ENCODE results near the gene AHDC1.
A peak's percentile ranks its signal among the peaks of the same experiment; 100 is the strongest.

Gene AHDC1

GRCh38 chr1:27638047-27638734 is 34.2 kb upstream of the AHDC1 start:
- H4K20me1 ChIP-seq (ENCODE audit: insufficient read depth, low read length) = no peaks in the 10 kb centered on the region
- H3K4me3 ChIP-seq (ENCODE audit: low read depth in 1 of 2, low read length in 2 of 2) = no peak overlapping the region
- DNase-seq = no peak
- TF ChIP-seq, protein P1, sequence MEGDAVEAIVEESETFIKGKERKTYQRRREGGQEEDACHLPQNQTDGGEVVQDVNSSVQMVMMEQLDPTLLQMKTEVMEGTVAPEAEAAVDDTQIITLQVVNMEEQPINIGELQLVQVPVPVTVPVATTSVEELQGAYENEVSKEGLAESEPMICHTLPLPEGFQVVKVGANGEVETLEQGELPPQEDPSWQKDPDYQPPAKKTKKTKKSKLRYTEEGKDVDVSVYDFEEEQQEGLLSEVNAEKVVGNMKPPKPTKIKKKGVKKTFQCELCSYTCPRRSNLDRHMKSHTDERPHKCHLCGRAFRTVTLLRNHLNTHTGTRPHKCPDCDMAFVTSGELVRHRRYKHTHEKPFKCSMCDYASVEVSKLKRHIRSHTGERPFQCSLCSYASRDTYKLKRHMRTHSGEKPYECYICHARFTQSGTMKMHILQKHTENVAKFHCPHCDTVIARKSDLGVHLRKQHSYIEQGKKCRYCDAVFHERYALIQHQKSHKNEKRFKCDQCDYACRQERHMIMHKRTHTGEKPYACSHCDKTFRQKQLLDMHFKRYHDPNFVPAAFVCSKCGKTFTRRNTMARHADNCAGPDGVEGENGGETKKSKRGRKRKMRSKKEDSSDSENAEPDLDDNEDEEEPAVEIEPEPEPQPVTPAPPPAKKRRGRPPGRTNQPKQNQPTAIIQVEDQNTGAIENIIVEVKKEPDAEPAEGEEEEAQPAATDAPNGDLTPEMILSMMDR (IDR thresholded peaks at IDR 0.05; ENCODE audit: borderline replicate concordance, extremely low read depth, low read length, poor library complexity, severe bottlenecking) = no peak
- TF ChIP-seq EZH2 (IDR thresholded peaks at IDR 0.05; ENCODE audit: borderline replicate concordance, low read depth, low read length, severe bottlenecking) = no peak
- H2AFZ ChIP-seq (ENCODE audit: low read depth, low read length) = no peak overlapping the region
- H3K4me1 ChIP-seq (ENCODE audit: insufficient read depth, low read length) = peaks cover 52% of the 10 kb centered on the region
- no peak for ATAC-seq (ENCODE audit: insufficient read depth, low read depth)
- H3K36me3 ChIP-seq (ENCODE audit: insufficient read depth, low read length) = no peaks in the 10 kb centered on the region
- H3K9me3 ChIP-seq (ENCODE audit: insufficient read depth, low read length, severe bottlenecking) = no peaks in the 10 kb centered on the region
- no peaks in the 10 kb centered on the region for H3K79me2 ChIP-seq (ENCODE audit: insufficient read depth, low read length)
- H3K27ac ChIP-seq (ENCODE audit: low read length) = peak overlapping the region; percentile 36
- H3K4me2 ChIP-seq (ENCODE audit: insufficient read depth, low read length) = no peak overlapping the region
- no peak overlapping the region for H3K9ac ChIP-seq (ENCODE audit: low read depth, low read length)
- H3K27me3 ChIP-seq (ENCODE audit: insufficient read depth, low read length, poor library complexity) = no peaks in the 10 kb centered on the region

GRCh38 chr1:27635396-27636142 is 31.6 kb upstream of the AHDC1 start:
- H3K27me3 ChIP-seq (ENCODE audit: insufficient read depth, low read length, poor library complexity) = no peaks in the 10 kb centered on the region
- ATAC-seq (ENCODE audit: insufficient read depth, low read depth) = no peak
- H2AFZ ChIP-seq (ENCODE audit: low read depth, low read length) = no peak overlapping the region
- no peak overlapping the region for H3K4me3 ChIP-seq (ENCODE audit: low read depth in 1 of 2, low read length in 2 of 2)
- no peaks in the 10 kb centered on the region for H3K36me3 ChIP-seq (ENCODE audit: insufficient read depth, low read length)
- H3K9ac ChIP-seq (ENCODE audit: low read depth, low read length) = peak overlapping the region; percentile 48; the same call in 1 of the 2 replicates
- H3K79me2 ChIP-seq (ENCODE audit: insufficient read depth, low read length) = no peaks in the 10 kb centered on the region
- no peak for DNase-seq
- no peak overlapping the region for H3K4me2 ChIP-seq (ENCODE audit: insufficient read depth, low read length)
- peak overlapping the region; percentile 91 for H3K27ac ChIP-seq (ENCODE audit: low read length)
- H4K20me1 ChIP-seq (ENCODE audit: insufficient read depth, low read length) = no peaks in the 10 kb centered on the region
- H3K9me3 ChIP-seq (ENCODE audit: insufficient read depth, low read length, severe bottlenecking) = no peaks in the 10 kb centered on the region
- TF ChIP-seq, protein P1 (IDR thresholded peaks at IDR 0.05; ENCODE audit: borderline replicate concordance, extremely low read depth, low read length, poor library complexity, severe bottlenecking) = no peak
- no peak for TF ChIP-seq EZH2 (IDR thresholded peaks at IDR 0.05; ENCODE audit: borderline replicate concordance, low read depth, low read length, severe bottlenecking)
- peaks cover 79% of the 10 kb centered on the region for H3K4me1 ChIP-seq (ENCODE audit: insufficient read depth, low read length)

GRCh38 chr1:27634985-27635367 is 31.0 kb upstream of the AHDC1 start, which contains the start of gene FGR:
Gene FGR, minus strand, starts transcription at chr1:27635185. Its CDS starts 11,269 bp downstream, at chr1:27623916.
- peak within 1 kb of the TSS; percentile 57 for H3K4me2 ChIP-seq (ENCODE audit: insufficient read depth, low read length)
- H3K9ac ChIP-seq (ENCODE audit: low read depth, low read length) = peak within 1 kb of the TSS; percentile 53
- H3K9me3 ChIP-seq (ENCODE audit: insufficient read depth, low read length, severe bottlenecking) = no peaks in the 10 kb centered on the region
- no peaks in the 10 kb centered on the region for H3K27me3 ChIP-seq (ENCODE audit: insufficient read depth, low read length, poor library complexity)
- H3K79me2 ChIP-seq (ENCODE audit: insufficient read depth, low read length) = no peaks in the 10 kb centered on the region
- DNase-seq (no peak), ATAC-seq (ENCODE audit: insufficient read depth, low read depth) (no peak)
- TF ChIP-seq, protein P1 (IDR thresholded peaks at IDR 0.05; ENCODE audit: borderline replicate concordance, extremely low read depth, low read length, poor library complexity, severe bottlenecking) = no peak
- TF ChIP-seq EZH2 (IDR thresholded peaks at IDR 0.05; ENCODE audit: borderline replicate concordance, low read depth, low read length, severe bottlenecking) = no peak
- peaks cover 85% of the 10 kb centered on the region for H3K4me1 ChIP-seq (ENCODE audit: insufficient read depth, low read length)
- no peak within 1 kb of the TSS for H2AFZ ChIP-seq (ENCODE audit: low read depth, low read length)
- H3K4me3 ChIP-seq (ENCODE audit: low read depth in 1 of 2, low read length in 2 of 2) = no peak within 1 kb of the TSS; a peak in 1 of 4 replicates
- H3K27ac ChIP-seq (ENCODE audit: low read length) = peak within 1 kb of the TSS; percentile 91
- no peaks in the 10 kb centered on the region for H3K36me3 ChIP-seq (ENCODE audit: insufficient read depth, low read length)
- H4K20me1 ChIP-seq (ENCODE audit: insufficient read depth, low read length) = no peaks in the 10 kb centered on the region
